HepG2 (cell line): ENCODE measurements around the gene HES6. TPM values are rescaled to one million over a fixed set of nuclear protein-coding genes. Genes with fewer than 3 reads are reported as not detected.

ENCODE experiments used
- FOXA1 ChIP-seq, 2 experiments: fragments of 450-650 bp in 1 of 2; sonication (generic) in 1 of 2; formaldehyde crosslinking in 1 of 2; IDR thresholded peaks; 2 replicates each; pipeline versions ENCODE4 v1.4.0 to v1.6.1; 2016 to 2020; ENCODE audit warnings: missing genetic modification reagents in 1 of 2
- FOXO4 ChIP-seq: sonication (generic); formaldehyde crosslinking; conservative IDR thresholded peaks from 2 replicates; pipeline ENCODE4 v1.8.1; 2023; ENCODE audit warnings: missing genetic modification reagents
- HES4 ChIP-seq: sonication (generic); formaldehyde crosslinking; IDR thresholded peaks from 2 replicates; pipeline ENCODE4 v1.9.0; 2021; ENCODE audit warnings: mild to moderate bottlenecking, missing genetic modification reagents, borderline replicate concordance
- KDM5A ChIP-seq: fragments of 200-600 bp; sonication (generic); IDR thresholded peaks from 2 replicates; pipeline ENCODE4 v1.7.0; 2018; ENCODE audit warnings: antibody characterized with exemption, mild to moderate bottlenecking, low read length, borderline replicate concordance
- PHF8 ChIP-seq: sonication (generic); formaldehyde crosslinking; IDR thresholded peaks from 2 replicates; pipeline ENCODE4 v1.5.0; 2020; ENCODE audit warnings: missing genetic modification reagents
- RFX5 ChIP-seq: IDR thresholded peaks from 2 replicates; pipeline ENCODE4 v1.6.1; 2011; ENCODE audit warnings: low read depth, low read length, improper control_type of control experiment
- ZBED4 ChIP-seq: sonication (generic); formaldehyde crosslinking; IDR thresholded peaks from 2 replicates; pipeline ENCODE4 v1.4.0; 2020; ENCODE audit warnings: missing genetic modification reagents, borderline replicate concordance
- ZMAT5 ChIP-seq: sonication (generic); formaldehyde crosslinking; IDR thresholded peaks from 2 replicates; pipeline ENCODE4 v1.5.0; 2020; ENCODE audit warnings: mild to moderate bottlenecking, low read depth, missing genetic modification reagents, borderline replicate concordance
- ZNF468 ChIP-seq: sonication (generic); formaldehyde crosslinking; IDR thresholded peaks from 2 replicates; pipeline ENCODE4 v1.8.0; 2022; ENCODE audit warnings: mild to moderate bottlenecking, moderate library complexity, missing genetic modification reagents
- ZNF570 ChIP-seq: sonication (generic); formaldehyde crosslinking; IDR thresholded peaks from 2 replicates; pipeline ENCODE4 v1.4.0; 2020; ENCODE audit warnings: mild to moderate bottlenecking, missing genetic modification reagents, borderline replicate concordance
- ZNF724P ChIP-seq: sonication (generic); formaldehyde crosslinking; IDR thresholded peaks from 2 replicates; pipeline ENCODE4 v1.8.0; 2022; ENCODE audit warnings: missing genetic modification reagents, borderline replicate concordance
- ZNF790 ChIP-seq: sonication (generic); formaldehyde crosslinking; IDR thresholded peaks from 2 replicates; pipeline ENCODE4 v1.8.0; 2022; ENCODE audit warnings: missing genetic modification reagents, mild to moderate bottlenecking, borderline replicate concordance
- polyA plus RNA-seq, 8 experiments: library from polyadenylated mRNA; depleted of rRNA in 3 of 8; stranded (reverse) in 7 of 8; unstranded in 1 of 8; fragments of >200 nt; fragmentation: Illumina TruSeq in 4 of 8; extraction: Trizol in 4 of 8; gene quantifications; 2 replicates each; pipeline versions ENCODE4 v1.2.1 to v1.2.3, GENCODE V29; 2011 to 2016; ENCODE audit warnings: low read depth in 4 of 8, missing spikeins in 1 of 8, mixed read lengths in 1 of 8; ENCODE audit not compliant: insufficient read depth in 1 of 8
- total RNA-seq, 5 experiments: library from RNA; depleted of rRNA; stranded (reverse); fragments of >200 nt; fragmentation: Illumina TruSeq; extraction: Trizol; gene quantifications; 2 replicates each; pipeline ENCODE4 v1.2.3, GENCODE V29; 2016; ENCODE audit warnings: low read depth in 1 of 5
- TF ChIP-seq, protein P1 (sequence below), 2 experiments: sonication (generic) in 1 of 2; formaldehyde crosslinking in 1 of 2; IDR thresholded peaks; 2 replicates each; pipeline versions ENCODE4 v1.5.1 to v1.6.1; 2011 to 2020; ENCODE audit warnings: borderline replicate concordance in 1 of 2, low read depth in 1 of 2, low read length in 1 of 2, mild to moderate bottlenecking in 1 of 2, missing genetic modification reagents in 1 of 2, moderate library complexity in 1 of 2
- TF ChIP-seq, protein P2 (sequence below): IDR thresholded peaks from 2 replicates; pipeline ENCODE4 v1.6.1; 2016; ENCODE audit warnings: missing biosample characterization, missing genetic modification reagents, low read depth

HES6 gene
- total and polyA plus RNA-seq, 2 of the 13 experiments (the other 11 are each of a cell fraction or from before 2014, with no cell fraction given) = 19.5 to 82.8 TPM

DNA sequence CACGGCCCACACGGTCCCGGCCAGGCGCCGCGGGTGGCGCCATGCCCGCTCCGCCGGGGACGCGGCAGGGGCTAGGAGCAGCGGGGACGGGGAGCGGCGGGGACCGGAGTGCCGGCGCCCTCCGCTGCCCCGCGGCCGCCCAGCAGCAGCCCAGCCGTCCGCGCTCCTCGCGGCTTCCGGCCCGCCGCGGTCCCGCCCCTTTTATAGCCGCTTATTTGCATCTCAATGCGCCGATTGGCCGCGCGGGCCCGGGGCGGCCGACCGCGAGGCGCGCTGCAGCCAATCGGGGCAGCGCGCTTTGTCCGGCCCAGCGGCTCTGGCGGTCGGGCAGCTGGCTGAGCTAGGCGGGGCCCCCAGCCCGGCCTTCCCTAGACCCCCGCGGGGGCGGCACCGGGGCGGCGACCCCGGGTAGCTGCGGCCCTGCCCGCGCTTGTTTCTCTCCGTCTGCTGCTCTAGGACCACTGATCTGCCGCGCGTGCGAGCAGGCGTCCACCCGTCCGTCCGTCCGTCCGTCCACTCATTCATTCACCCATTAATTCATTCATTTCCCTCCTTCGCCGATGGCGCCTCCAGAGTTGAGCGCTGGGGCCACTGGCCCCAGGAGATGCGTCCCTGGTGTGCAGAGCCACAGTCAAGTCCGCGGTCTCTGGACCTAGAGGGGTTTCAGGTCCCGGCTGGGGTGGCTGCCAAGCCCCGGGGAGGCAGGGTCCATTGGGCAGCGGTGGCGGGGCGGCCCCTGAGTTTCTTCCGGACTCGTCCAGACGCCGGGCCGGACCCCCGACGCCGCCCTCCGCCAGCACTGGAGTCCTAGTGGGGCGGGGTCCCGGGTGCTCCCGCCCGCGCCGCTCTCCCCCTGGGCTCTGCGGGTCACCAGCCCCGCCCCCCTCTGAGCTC, at the start of gene HES6 (continued):
- TF ChIP-seq ZNF790 (no peak), ZBED4 (CRISPR knock-in tag) (no peak), HES4 (CRISPR knock-in tag) (peak; percentile 72; the same call in 1 of the 2 replicates), ZNF468 (CRISPR knock-in tag) (no peak), ZNF570 (CRISPR knock-in tag) (no peak), FOXA1 (IDR thresholded peaks at IDR 0.05) (no peak), FOXA1 (CRISPR knock-in tag; IDR thresholded peaks at IDR 0.05) (0 out of 2 replicates have a peak, but pooled peaks have one; percentile 6), KDM5A (no peak), ZMAT5 (CRISPR knock-in tag) (no peak), RFX5 (0 out of 2 replicates have a peak, but pooled peaks have one; percentile 15), PHF8 (CRISPR knock-in tag) (peak; percentile 77), FOXO4 (CRISPR knock-in tag) (no peak), ZNF724P (no peak)
- TF ChIP-seq, protein P1, sequence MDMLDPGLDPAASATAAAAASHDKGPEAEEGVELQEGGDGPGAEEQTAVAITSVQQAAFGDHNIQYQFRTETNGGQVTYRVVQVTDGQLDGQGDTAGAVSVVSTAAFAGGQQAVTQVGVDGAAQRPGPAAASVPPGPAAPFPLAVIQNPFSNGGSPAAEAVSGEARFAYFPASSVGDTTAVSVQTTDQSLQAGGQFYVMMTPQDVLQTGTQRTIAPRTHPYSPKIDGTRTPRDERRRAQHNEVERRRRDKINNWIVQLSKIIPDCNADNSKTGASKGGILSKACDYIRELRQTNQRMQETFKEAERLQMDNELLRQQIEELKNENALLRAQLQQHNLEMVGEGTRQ (IDR thresholded peaks at IDR 0.05; ENCODE audit: low read depth, low read length) = 0 out of 2 replicates have a peak, but pooled peaks have one; percentile 9
- TF ChIP-seq, protein P1 (CRISPR knock-in tag; IDR thresholded peaks at IDR 0.05; ENCODE audit: borderline replicate concordance) = no peak
- TF ChIP-seq, protein P2, sequence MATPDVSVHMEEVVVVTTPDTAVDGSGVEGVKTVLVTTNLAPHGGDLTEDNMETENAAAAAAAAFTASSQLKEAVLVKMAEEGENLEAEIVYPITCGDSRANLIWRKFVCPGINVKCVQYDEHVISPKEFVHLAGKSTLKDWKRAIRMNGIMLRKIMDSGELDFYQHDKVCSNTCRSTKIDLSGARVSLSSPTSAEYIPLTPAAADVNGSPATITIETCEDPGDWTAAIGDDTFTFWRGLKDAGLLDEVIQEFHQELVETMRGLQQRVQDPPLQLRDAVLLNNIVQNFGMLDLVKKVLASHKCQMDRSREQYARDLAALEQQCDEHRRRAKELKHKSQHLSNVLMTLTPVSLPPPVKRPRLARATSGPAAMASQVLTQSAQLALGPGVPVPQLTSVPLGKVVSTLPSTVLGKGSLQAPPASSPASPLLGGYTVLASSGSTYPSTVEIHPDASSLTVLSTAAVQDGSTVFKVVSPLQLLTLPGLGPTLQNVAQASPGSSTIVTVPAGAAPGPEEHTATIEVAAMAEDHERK (CRISPR knock-in tag) = no peak
